ENCODE results near the gene TPI1.

The TPI1 gene

GRCh38 chr12:6867413-6868210 lies at the start of gene TPI1:
TSS of gene TPI1 (plus strand) at chr12:6867531. CDS start at chr12:6867567, 36 bp downstream.
- intact Hi-C loops (cut with DNase I): loop anchor here (2.0 kb wide), 1 partner anchor 37 kb away; the partner anchor contains the start of gene LRRC23
- DNase-seq: peak; percentile 75 to 98 (median 88)

GRCh38 chr12:6817662-6818157 lies 49.6 kb upstream of the TPI1 start:
- intact Hi-C loops (cut with DNase I): no loop called here
- peak in 2 of 10 donors; percentile 4 to 43 for DNase-seq

- intact Hi-C loops (cut with DNase I): no loop called here
- peak in 2 of 10 donors; percentile 18 to 70 for DNase-seq
Observed at GRCh38 chr12:6818222-6818621, 49.1 kb upstream of the TPI1 start.

- intact Hi-C loops (cut with DNase I): no loop called here
- peak in 2 of 10 donors; percentile 52 to 66 for DNase-seq
Observed at GRCh38 chr12:6818645-6819044, 48.7 kb upstream of the TPI1 start.

GRCh38 chr12:6819106-6820030 lies 48.0 kb upstream of the TPI1 start:
- intact Hi-C loops (cut with DNase I): no loop called here
- peak in 2 of 10 donors; percentile 44 to 78 for DNase-seq

GRCh38 chr12:6820166-6820565 lies 47.2 kb upstream of the TPI1 start:
- peak in 2 of 10 donors; percentile 52 to 76 for DNase-seq
- intact Hi-C loops (cut with DNase I): no loop called here

GRCh38 chr12:6821591-6822425 lies 45.5 kb upstream of the TPI1 start, which contains the start of gene GPR162:
TSS of gene GPR162 (plus strand) at chr12:6821821. CDS start at chr12:6823899, 2,078 bp downstream.
- intact Hi-C loops (cut with DNase I): no loop called here

GRCh38 chr12:6822426-6823135 lies 44.8 kb upstream of the TPI1 start:
- DNase-seq: peak in 2 of 10 donors; percentile 77 to 79
- intact Hi-C loops (cut with DNase I): no loop called here

More at GRCh38 chr12:6821591-6822425, 45.5 kb upstream of the TPI1 start, which contains the start of gene GPR162:
- peak in 9 of 10 donors; percentile 54 to 94 (median 70) for DNase-seq

- DNase-seq: peak in 2 of 10 donors; percentile 17 to 40
- intact Hi-C loops (cut with DNase I): no loop called here
Observed at GRCh38 chr12:6823182-6824084, 43.9 kb upstream of the TPI1 start.

- peak in 7 of 10 donors; percentile 45 to 94 (median 74) for DNase-seq
Observed at GRCh38 chr12:6824085-6824775, 43.1 kb upstream of the TPI1 start.

GRCh38 chr12:6824901-6825381 lies 42.4 kb upstream of the TPI1 start:
- peak in 2 of 10 donors; percentile 84 to 86 for DNase-seq
- intact Hi-C loops (cut with DNase I): loop anchor here (1.0 to 5.0 kb wide), 2 partner anchors 72 to 88 kb away; partner anchors contain the start of gene MLF2

More at GRCh38 chr12:6824085-6824775, 43.1 kb upstream of the TPI1 start:
- intact Hi-C loops (cut with DNase I): no loop called here

GRCh38 chr12:6825398-6826124 lies 41.8 kb upstream of the TPI1 start:
- intact Hi-C loops (cut with DNase I): loop anchor here (1.0 to 5.0 kb wide), 2 partner anchors 72 to 88 kb away; partner anchors contain the start of gene MLF2
- DNase-seq: peak; percentile 83 to 98 (median 90)

GRCh38 chr12:6826125-6826733 lies 41.1 kb upstream of the TPI1 start:
- intact Hi-C loops (cut with DNase I): loop anchor here (5.0 kb wide), 1 partner anchor 89 kb away; no protein-coding TSS in a partner anchor
- DNase-seq: peak in 2 of 10 donors; percentile 60 to 66

GRCh38 chr12:6826734-6827436 lies 40.4 kb upstream of the TPI1 start:
- intact Hi-C loops (cut with DNase I): loop anchor here (5.0 kb wide), 1 partner anchor 90 kb away; no protein-coding TSS in a partner anchor
- peak in 2 of 10 donors; percentile 59 to 66 for DNase-seq

GRCh38 chr12:6827437-6827911 lies 39.9 kb upstream of the TPI1 start:
- intact Hi-C loops (cut with DNase I): loop anchor here (5.0 kb wide), 1 partner anchor 90 kb away; no protein-coding TSS in a partner anchor
- DNase-seq: peak; percentile 62 to 97 (median 84)
